ENCODE data around the gene AKAP6.
"Not testable (repeated sequence)": the region's sequence is repeated elsewhere in the genome, so short reads cannot be mapped to it uniquely, and the experiment has no call there.

AKAP6 gene

DNA sequence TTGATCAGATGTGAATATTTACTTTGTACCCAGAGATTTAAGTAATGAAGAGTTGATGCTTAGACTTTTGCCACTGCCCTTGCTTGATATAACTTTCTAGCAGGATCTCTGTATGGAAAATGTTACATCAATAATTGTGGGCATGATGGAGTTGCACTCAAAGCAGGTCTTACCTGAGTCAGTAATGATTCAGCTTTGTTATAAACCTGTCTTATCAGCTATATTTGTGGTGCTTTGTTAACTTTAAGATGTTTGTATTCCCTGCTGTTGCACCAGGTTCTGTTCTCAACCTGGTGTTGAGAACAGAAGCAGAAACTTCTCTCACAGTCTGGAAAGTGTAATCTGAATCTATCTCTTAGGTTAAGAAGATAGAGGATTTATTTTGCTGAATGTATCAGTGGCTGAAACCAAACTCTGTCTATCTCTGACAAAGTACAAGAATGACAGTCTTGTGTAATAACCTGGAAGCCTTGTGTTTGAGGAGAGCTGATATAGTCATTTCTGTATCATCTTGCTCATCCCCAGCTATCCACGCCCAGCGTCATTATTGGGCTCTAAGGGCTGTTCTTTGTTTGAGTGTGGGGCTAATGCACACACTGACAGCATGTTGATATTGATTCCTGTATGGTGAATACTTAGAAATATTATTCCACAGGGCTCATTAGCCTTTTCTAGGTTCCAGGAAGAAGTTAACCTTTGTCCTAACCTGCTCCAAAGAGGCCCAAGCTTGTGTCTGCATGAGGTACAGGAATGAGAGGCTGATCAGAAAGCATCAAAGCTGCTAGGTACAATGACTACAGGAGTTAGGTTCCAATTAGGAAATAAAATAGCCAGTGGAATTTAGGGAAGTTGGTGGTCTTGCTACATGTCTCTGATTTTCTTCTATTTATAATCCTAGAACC, 3.6 kb downstream of the AKAP6 start:
- no peak for DNase-seq

DNA sequence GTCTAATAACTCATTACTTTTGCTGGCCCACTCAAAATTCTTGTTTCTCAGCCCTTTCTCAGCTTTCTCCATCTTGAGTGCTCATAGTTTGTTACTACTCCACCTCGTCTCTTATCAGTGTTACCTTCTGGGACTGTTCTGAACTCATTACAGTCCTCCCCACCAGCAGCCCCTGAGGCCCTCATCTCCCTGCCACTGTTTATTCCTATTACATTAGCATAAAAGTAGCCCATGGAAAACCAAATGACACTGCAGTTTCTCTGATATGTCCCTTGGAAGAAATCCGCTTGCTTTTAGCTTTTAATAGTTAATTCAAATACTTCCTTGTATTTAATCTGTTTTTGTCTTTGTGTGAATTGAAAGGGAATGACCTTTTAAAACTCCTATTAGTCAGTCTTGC, 7.6 kb downstream of the AKAP6 start:
- DNase-seq, result no peak

DNA sequence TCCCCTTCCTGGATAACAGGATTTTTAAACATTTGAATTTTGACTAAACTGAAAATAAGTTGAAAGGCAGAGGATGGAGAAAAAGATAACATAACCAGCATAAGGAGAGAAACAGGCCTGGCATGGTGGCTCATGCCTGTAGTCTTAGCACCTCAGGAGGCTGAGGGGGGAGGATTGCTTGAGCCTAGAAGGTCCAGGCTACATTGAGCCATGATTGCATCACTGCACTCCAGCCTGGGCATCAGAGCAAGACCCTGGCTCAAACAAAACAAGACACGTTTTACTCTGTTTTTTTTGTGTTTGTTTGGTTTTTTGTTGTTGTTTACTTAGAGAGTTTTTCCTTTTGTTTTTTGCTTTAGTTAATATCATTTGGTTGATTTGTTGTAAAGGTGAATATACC, 8.7 kb downstream of the AKAP6 start:
- DNase-seq, result no peak

DNA sequence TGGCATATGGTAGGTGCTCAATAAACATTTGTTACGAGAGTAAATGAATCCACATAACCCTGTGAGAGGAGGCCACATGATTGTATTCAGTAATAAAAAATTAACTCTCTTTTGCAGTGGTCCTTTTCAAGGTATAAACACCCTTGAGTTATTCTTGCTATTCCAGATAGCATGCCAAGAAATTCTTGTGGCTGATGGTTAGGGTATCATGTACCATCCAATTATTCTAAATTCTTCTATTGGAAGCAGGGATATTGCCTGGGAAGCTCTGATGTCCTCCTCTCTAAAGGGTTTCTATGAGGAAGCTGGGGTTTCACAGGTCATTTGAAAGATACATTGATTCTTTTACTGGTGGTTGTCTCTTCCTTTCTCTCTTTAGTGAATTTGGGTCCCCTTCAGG, 10.1 kb downstream of the AKAP6 start:
- DNase-seq, result no peak

DNA sequence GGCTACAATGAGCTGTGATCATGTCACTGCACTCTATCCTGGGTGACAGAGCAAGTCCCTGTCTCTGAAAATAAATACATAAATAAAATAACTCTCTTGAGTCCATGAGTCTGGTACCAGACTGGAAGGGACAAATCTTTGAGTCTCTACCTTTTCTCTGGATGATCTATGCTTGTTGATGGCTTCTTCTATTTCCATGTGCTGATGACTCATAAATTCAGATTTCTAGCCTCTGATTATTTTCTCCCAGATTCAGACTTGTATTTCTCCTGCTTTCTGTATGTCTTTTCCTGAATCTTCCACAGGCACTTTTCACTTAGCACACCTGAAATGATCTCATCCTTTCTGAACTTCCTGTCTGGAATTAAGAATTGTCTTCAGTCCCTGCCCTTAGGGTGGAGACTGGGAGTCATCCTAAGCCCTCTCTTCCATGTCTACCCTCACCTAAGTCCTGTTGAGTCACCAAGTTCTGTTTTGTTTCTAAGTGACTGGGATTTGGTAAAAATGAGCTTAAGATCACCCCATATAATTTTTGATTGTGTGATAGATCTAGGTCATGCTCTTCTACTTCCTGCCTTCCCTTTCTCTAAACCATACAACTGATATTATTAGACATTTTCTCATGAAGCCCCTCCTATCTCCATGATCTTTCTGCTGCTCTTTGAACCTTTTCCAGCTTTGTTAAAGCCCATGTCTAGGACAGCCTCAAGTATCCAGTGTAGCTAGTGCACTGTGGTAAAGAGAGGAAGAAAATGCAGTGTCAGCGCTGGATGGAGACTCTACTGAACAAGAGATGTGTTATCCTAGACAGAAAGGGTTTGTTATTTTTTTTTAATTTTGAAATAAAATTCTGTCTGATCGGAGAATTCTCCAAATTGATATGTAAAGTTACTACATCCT, 13.1 kb downstream of the AKAP6 start:
- no peak for DNase-seq

DNA sequence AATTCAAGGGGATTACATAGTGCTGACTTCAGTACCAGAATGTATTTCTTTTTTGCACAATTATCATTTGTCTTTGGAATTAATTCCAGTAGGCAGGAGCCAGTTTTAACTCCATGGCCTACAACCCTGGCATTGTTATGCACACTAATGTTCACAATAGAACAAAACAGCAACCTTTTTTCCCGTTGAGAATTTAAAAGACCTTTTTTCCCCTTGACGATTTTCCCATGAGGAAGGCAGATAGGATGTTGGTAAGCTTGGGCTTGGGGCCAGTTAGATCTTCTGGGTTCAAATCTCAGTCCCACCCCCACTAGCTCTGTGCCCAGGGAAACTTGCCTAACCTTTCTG, 13.7 kb downstream of the AKAP6 start:
- no peak for DNase-seq

DNA sequence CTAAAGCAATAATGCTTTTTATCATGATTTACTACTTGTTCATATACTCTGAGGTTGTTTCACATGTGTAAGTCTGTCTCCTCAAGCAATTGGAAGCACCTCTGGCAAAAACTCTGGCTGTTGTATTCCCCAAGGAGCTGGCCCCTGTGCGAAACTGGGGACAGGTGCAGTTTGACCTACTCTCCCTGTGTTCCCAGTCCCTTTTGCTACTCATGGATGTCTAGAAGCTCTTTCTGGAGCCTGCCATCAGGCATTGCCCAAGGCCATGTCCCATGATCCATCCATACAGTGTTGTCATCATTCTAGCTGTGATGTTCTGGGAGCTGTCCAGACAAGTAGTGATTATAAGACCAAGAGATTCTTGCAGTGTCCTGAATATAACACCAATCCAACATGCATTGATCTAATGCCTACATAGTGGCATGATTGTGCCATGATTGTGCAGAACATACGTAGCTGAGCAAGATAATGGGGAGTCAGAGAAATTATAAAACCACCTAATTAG, 14.9 kb downstream of the AKAP6 start:
- no peak for DNase-seq

DNA sequence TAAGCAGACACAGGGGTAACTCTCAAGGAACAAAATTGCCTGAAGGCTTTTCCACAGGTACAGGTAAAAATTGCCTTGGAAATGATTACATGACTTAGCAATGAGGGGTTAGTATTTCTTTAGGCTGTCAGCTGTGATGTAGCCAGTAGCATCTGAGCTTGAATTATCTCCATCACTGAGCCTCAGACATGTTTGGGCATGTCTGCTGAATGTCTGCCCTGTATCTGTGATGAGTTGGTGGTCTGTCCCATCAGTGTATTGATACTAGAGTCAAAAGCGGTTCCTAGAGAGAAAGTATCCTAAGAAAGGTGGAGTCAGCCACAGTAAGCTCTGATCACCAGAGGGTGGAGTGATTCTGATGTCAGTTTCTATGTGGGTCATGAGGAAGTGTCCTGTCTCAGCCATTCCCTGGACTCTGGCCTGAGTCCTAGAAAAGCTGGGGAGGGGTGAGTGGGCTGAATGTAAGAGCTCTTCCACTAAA, 16.3 kb downstream of the AKAP6 start:
- DNase-seq, result peak; percentile 1

DNA sequence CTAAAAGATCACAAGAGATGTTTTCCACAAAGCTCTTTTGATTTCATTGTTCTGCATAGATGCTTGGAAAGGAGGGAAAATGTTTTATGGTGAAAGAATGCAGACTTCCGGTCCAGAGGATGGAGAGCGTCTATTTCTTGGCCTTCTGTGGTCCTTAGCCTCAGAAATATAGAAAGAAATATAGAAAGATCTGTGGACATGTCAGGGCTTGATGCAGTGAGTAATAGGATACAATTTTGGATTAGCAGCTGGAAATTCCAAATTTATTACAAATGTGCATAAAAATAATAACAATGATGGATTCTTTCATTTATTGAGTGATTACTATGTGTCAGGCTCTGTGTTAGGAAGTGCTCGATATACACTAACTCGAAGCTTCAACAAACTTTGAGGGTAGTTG, 20.2 kb downstream of the AKAP6 start:
- no peak for DNase-seq

DNA sequence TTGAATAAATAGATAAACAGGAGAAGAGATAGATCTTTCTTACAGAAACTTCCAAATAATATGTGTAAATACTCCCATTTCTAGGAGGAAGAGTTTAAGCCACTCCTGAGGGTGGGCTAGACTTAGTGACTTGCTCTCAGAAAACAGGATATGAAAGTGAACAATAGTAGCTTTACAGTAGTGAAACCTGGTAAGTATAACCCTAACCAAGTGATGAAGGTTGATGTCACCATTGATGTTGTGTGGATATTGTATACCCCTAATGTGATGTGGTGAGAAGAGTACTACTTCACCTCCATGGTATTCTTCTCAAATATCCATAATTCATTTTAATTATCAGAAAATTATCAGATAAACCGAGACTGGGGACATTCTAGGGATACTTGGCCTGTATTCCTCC, 20.9 kb downstream of the AKAP6 start:
- peak; percentile 2 for DNase-seq

DNA sequence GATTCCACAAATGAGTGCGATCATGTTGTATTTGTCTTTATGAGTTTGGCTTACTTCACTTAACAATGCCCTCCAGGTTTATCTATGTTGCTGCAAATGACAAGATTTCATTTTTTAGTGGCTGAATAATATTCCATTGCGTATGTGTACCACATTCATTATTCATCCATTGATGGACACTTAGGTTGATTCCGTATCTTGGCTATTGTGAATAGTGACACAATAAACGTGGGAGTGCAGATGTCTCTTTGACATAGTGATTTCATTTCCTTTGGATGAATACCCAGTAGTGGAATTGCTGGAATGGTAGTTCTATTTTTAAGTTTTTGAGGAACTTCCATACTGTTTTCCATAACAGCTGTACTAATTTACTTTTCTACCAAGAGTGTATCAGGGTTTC, 23.5 kb downstream of the AKAP6 start:
- DNase-seq, result no peak

DNA sequence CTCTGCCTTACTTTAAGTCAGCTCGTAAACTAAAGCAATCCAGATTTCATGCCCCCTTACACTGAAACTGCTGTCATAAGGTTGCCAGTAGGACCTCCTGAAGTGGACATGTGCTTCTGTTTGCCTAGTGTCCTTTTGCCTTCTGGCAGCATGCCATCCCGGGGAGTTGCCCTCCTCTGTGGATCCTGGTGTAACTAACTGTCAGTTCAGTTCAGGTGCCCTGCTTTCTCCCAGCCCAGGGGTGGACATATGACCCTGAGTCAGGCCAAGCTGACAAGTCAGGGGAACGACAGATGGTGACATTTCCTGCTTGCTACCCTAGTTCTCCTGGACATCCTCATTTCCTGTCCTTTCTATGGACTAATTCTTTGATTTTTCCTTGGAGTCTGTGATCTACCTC, 25.6 kb downstream of the AKAP6 start:
- DNase-seq, result no peak

DNA sequence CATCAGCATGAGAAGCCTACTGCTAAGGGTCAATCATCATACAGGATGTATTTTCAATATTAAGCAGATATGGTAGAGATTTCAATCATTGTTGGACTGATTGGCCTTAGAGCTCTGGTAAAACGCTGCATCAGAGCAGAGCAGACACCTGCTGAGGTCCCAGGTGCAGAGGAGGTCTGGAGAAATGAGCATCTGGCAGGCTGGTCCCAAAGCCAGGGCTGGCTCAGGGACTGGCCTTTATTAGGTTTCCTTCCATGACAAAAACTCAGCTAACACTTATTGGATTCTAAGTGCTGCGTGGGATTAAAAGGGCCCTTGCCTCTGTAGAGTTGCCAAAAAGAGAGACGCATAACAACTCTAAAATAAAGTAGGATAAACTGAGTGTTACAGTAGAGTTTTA, 29.7 kb downstream of the AKAP6 start:
- DNase-seq, result no peak

DNA sequence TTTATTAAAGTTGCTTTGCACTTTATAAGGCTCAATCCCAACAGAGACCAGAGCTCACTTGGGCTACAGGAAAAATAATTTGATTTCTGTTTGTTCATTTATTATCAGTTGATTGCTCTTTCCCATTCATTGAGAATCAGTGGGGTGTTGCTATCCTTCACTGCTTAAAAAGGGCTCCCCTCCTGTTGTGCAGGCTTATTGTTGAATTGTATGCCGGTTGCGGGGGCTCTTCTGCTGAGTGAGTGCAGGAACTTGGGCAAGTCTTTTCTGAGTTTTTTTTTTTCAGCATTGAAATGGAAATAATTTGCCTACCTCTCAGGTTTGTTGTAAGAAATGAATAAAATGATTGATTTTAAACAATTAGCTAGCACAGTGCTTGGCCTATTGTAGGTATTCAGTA, 32.6 kb downstream of the AKAP6 start:
- DNase-seq, result no peak

DNA sequence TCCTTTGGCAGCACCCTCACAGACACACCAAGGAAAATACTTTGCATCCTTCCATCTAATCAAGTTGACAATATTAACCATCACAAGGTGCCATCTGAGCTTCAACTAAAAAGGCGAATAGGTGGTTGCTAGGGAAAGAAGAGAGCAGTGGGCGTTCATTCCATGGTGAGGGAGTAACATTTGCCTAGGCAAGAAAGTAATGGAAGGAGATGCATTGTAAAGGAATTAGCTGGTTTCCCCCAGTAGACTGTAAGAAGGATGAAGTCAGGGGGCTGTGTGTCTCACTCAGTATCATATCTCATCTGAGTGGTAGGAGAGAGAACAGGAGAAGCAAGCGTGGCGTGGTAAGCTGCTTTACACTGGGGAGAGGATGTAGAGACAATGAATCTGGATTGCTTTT, 34.7 kb downstream of the AKAP6 start:
- DNase-seq, result no peak

DNA sequence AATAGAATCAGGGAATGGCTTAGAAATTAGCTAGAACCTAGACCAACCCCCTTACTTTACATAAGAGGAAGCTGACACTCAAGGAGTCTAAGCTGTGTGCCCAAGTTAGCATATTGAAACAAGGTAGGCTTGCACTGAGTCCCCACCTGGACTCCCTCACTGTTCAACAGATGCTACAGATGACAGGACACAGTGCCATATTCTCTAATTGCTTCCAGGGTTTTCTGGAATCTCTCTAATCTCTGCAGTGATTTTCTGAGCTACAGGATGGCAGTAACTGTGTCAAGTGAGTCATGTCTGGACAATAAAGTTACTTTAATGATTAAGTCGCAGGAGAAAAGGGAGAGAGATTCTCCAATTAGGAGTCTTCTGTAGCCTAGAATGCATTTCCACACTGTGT, 35.8 kb downstream of the AKAP6 start:
- DNase-seq, result no peak

DNA sequence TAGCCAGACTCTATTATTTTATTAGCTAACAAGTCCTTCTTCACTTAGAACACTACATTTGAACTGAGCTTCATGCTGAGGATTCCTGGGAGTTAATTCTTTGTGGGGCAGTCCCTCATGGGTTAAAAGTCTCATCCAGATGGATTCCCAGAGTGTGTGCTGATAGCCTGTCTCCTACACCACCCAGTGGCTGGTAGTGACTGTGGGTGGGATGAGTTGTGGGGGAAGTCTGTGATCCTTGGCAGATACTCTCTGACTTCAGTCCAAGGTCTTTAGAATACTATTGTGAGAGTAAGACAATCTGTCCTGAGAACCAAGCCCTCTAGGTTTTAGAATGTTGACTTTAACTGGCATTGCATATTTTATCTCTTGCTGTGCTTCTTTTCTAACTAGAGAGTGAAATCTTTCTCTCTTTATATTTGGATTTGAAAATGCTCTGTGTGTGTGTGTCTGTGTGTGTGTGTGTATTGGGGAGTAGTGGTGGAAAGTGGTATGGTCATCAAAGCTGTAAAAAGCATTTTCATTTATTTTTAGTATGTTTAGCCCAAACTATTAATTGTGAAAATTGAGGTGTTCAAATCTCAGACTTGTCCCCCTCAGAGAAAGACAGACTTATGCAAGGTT, 37.3 kb downstream of the AKAP6 start:
- DNase-seq, result no peak

DNA sequence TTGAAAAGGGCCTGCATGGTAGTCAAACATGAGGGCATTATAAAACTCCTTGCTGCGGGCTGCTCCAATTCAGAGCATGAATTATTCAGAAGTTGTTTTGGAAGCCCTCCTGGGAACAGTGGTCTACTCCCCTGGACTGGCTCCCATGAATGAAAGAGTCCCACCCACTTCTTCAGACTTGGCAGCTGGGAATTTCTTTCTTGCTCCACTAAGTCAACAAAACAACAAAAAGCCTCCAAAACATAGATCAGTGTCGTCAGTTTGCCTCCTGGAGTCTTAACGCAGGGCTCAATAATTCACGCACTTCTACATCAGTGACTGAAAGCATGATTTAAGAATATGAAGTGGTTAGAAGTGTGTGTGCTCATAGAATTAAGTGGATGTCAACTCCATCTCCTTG, 37.9 kb downstream of the AKAP6 start:
- no peak for DNase-seq

DNA sequence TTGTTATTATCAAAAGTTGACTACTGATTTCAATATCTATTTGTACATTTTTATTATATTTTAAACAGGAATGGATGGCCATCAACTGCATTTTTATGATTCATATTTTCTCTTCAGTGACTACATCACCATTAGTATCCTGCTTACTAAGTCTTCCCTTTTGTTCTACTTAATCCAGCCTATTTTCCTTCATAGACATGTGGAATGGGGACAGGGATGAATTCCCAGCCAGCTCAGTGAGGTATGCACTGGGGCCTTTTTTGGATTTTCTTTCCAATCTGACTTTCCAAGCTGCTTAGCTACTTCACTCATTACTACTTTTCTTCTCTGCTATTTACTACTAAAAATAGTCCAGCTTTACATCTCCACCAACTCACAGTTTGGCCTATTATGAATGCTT, 38.4 kb downstream of the AKAP6 start:
- no peak for DNase-seq

DNA sequence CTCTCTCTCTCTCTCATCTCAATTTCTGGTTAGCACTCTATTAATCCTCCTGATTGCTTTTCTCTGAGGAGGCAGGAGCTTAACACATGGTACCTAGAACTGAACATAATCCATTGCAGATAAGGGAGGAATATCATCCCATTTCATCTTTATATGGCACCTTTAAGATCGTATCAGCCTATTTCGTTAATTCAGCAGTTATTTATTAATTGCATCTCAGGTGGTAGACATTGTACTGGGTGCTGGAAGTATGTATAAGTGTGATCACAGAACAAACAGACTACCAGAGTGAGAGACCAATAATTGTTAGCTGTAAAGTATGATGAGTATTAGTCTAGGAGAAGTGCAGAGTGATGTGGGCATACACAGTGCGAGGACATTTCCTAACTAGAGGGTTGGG, 39.0 kb downstream of the AKAP6 start:
- DNase-seq, result no peak

DNA sequence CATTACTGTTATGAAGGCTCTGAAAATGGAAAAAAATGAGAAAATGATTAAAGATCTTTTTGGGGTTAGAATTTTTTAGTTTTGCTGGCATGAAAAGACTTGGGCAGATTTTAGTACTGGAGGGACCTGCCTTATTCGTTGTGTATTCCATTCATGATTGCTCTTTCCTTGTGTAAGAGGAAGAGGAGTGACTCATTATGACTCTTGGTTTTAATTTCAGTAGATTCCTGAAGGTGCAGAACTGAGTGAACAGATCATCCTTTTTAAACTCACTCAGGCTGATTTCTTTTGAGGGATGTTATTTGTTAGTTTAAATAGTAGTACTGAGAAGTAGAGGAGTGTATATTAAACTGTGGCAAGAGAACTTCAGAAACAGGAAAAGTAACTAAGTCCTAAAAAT, 41.6 kb downstream of the AKAP6 start:
- peak; percentile 7 for DNase-seq

DNA sequence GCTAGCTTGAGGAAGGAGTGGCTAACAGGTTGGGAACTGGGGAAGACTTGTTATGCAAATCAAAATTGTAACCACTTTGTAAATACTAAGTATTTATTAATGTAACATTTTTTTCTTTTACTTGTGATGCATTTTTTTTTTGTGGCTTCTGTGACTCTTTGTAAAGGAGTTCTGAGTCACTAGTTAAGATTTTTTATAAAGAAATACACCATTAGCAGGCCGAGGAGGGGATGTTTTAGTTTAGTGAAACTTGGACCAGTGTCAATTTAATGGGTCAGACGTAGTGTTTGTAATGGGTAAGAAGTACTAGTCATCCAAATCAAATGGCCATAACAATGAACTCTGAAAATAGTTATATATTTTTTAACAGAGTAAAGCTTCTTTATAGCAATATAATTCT, 43.1 kb downstream of the AKAP6 start:
- no peak for DNase-seq

DNA sequence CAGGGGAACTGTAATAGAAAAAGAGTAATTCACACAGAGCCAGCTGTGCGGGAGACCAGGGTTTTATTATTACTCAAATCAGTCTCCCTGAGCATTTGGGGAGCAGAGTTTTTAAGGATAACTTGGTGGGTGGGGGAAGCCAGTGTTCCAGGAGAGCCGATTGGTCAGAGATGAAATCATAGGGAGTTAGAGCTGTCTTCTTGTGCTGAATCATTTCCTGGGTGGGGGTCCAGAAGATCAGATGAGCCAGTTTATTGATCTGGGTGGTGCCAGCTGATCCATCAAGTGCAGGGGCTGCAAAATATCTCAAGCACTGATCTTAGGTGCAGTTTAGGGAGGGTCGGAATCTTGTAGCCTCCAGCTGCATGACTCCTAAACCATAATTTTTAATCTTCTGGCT, 44.1 kb downstream of the AKAP6 start:
- DNase-seq, result not testable (repeated sequence)
